GM23248 (cell line): ENCODE measurements around the gene KCNT1. TPM values are rescaled to one million over a fixed set of nuclear protein-coding genes. Genes with fewer than 3 reads are reported as not detected.

Experiments
- DNase-seq: peaks from one replicate; pipeline ENCODE4 v3.0.0-alpha.2; 2015
- H2AFZ ChIP-seq: fragments of 200-600 bp; sonication (generic); 2 replicates; pipeline ENCODE4 v1.6.1; 2016; ENCODE audit warnings: antibody characterized with exemption
- H3F3A ChIP-seq: fragments of 200-600 bp; sonication (generic); 2 replicates; pipeline ENCODE4 v1.6.1; 2016; ENCODE audit warnings: mild to moderate bottlenecking, antibody characterized with exemption, mixed run types; ENCODE audit not compliant: insufficient read depth
- H3K27ac ChIP-seq: fragments of 200-600 bp; sonication (generic); 2 replicates; pipeline ENCODE4 v1.5.1; 2016; ENCODE audit warnings: mild to moderate bottlenecking
- H3K27me3 ChIP-seq: fragments of 200-600 bp; sonication (generic); replicated peaks from 2 replicates; pipeline ENCODE4 v1.6.1; 2016; ENCODE audit warnings: mild to moderate bottlenecking; ENCODE audit not compliant: insufficient read depth
- H3K36me3 ChIP-seq: fragments of 200-600 bp; sonication (generic); 2 replicates; pipeline ENCODE4 v1.6.1; 2016; ENCODE audit warnings: low read depth, mild to moderate bottlenecking
- H3K4me1 ChIP-seq: fragments of 200-600 bp; sonication (generic); 2 replicates; pipeline ENCODE4 v1.6.1; 2016; ENCODE audit warnings: mild to moderate bottlenecking; ENCODE audit not compliant: insufficient read depth
- H3K4me2 ChIP-seq: fragments of 200-600 bp; sonication (generic); one replicate; pipeline ENCODE4 v1.6.1; 2016; ENCODE audit warnings: mild to moderate bottlenecking; ENCODE audit not compliant: unreplicated experiment
- H3K4me3 ChIP-seq: fragments of 200-600 bp; sonication (generic); 2 replicates; pipeline ENCODE4 v1.5.1; 2016; ENCODE audit warnings: mild to moderate bottlenecking
- H3K79me2 ChIP-seq: fragments of 200-600 bp; sonication (generic); 2 replicates; pipeline ENCODE4 v1.6.1; 2016; ENCODE audit warnings: mild to moderate bottlenecking; ENCODE audit not compliant: insufficient read depth
- H3K9ac ChIP-seq: fragments of 200-600 bp; sonication (generic); 2 replicates; pipeline ENCODE4 v1.6.1; 2016; ENCODE audit warnings: mild to moderate bottlenecking
- H3K9me2 ChIP-seq: fragments of 200-600 bp; sonication (generic); 2 replicates; pipeline ENCODE4 v1.6.1; 2016; ENCODE audit warnings: mixed run types, mild to moderate bottlenecking, moderate library complexity; ENCODE audit not compliant: insufficient read depth
- H3K9me3 ChIP-seq: fragments of 200-600 bp; sonication (generic); one replicate; pipeline ENCODE4 v1.6.1; 2017; ENCODE audit warnings: low read depth
- H4K20me1 ChIP-seq: fragments of 200-600 bp; sonication (generic); 2 replicates; pipeline ENCODE4 v1.6.0; 2016; ENCODE audit not compliant: insufficient read depth
- EZH2 ChIP-seq: fragments of 200-600 bp; sonication (generic); IDR thresholded peaks from 2 replicates; pipeline ENCODE4 v1.6.1; 2018; ENCODE audit warnings: antibody characterized with exemption, mild to moderate bottlenecking; ENCODE audit not compliant: insufficient read depth, poor library complexity, severe bottlenecking
- EZH2phosphoT487 ChIP-seq: fragments of 200-600 bp; sonication (generic); IDR thresholded peaks from 2 replicates; pipeline ENCODE4 v1.6.1; 2018; ENCODE audit warnings: antibody characterized with exemption, moderate library complexity, mild to moderate bottlenecking, low read depth; ENCODE audit not compliant: insufficient read depth
- WGBS, 2 experiments: methylation state at CpG; one replicate each; pipeline ENCODE4 v1.1.6; 2015 to 2017; ENCODE audit warnings: low lambda C conversion rate in 2 of 2, low coverage in 1 of 2; ENCODE audit errors: missing lambda C conversion rate in 2 of 2; 5-methylcytosine and 5-hydroxymethylcytosine counted together
- in situ Hi-C: fragments of 300-500 bp; cut with MboI; formaldehyde crosslinking; loops from 2 replicates; pipeline ENCODE4 v1.15.0; 2020
- polyA plus RNA-seq: library from polyadenylated mRNA; unstranded; fragments of >200 nt; fragmentation: Nextera tagmentation; extraction: Ambion mirVana; gene quantifications from 2 replicates; pipeline ENCODE4 v1.2.1, GENCODE V29; 2016
- total RNA-seq: library from RNA; depleted of rRNA; stranded (reverse); fragments of >200 nt; shearing (Covaris generic); gene quantifications from 2 replicates; pipeline ENCODE4 v1.2.3, GENCODE V29; 2014

Gene KCNT1
- total and polyA plus RNA-seq, 2 experiments from 2014 or later: not detected

GRCh38 chr9:135794057-135794335 is 92.0 kb downstream of the KCNT1 start:
- H3K9ac ChIP-seq: no peak overlapping the region
- H2AFZ ChIP-seq: no peak overlapping the region
- no peak overlapping the region for H3K4me3 ChIP-seq
- no peak overlapping the region for H3K4me2 ChIP-seq
- no peaks in the 10 kb centered on the region for H3K79me2 ChIP-seq
- no peaks in the 10 kb centered on the region for H3K9me2 ChIP-seq
- no peak overlapping the region for H3K27ac ChIP-seq
- no peaks in the 10 kb centered on the region for H3K36me3 ChIP-seq
- no peaks in the 10 kb centered on the region; the same call in 1 of the 2 replicates for H3K27me3 ChIP-seq
- no peaks in the 10 kb centered on the region for H3F3A ChIP-seq
- no peaks in the 10 kb centered on the region for H4K20me1 ChIP-seq
- TF ChIP-seq EZH2phosphoT487 (no peak), EZH2 (no peak)
- no peaks in the 10 kb centered on the region for H3K9me3 ChIP-seq
- H3K4me1 ChIP-seq: no peaks in the 10 kb centered on the region
- DNase-seq: no peak
- 72 to 84% methylated on average over 7 of the region's 7 CpGs for WGBS, 2 experiments
- in situ Hi-C loops: no loop called here

GRCh38 chr9:135794361-135794885 is 92.4 kb downstream of the KCNT1 start:
- H3K4me2 ChIP-seq: no peak overlapping the region
- TF ChIP-seq EZH2phosphoT487 (no peak), EZH2 (no peak)
- no peaks in the 10 kb centered on the region for H3K9me3 ChIP-seq
- no peak for DNase-seq
- H3F3A ChIP-seq: no peaks in the 10 kb centered on the region
- H3K9me2 ChIP-seq: no peaks in the 10 kb centered on the region
- H4K20me1 ChIP-seq: no peaks in the 10 kb centered on the region
- no peak overlapping the region for H3K4me3 ChIP-seq
- in situ Hi-C loops: no loop called here
- no peak overlapping the region for H2AFZ ChIP-seq
- WGBS, 2 experiments: 65 to 75% methylated on average over 10 to 15 of the region's 15 CpGs
- no peaks in the 10 kb centered on the region; the same call in 1 of the 2 replicates for H3K27me3 ChIP-seq
- H3K9ac ChIP-seq: no peak overlapping the region
- H3K36me3 ChIP-seq: no peaks in the 10 kb centered on the region
- H3K79me2 ChIP-seq: no peaks in the 10 kb centered on the region
- H3K27ac ChIP-seq: no peak overlapping the region
- H3K4me1 ChIP-seq: no peaks in the 10 kb centered on the region

GRCh38 chr9:135795391-135795790 is 93.4 kb downstream of the KCNT1 start:
- no peaks in the 10 kb centered on the region for H3K4me1 ChIP-seq
- no peak for DNase-seq
- TF ChIP-seq EZH2phosphoT487: no peak
- no peak for TF ChIP-seq EZH2
- no peak overlapping the region for H3K27ac ChIP-seq
- no peaks in the 10 kb centered on the region; the same call in 1 of the 2 replicates for H3K27me3 ChIP-seq
- in situ Hi-C loops: no loop called here
- no peak overlapping the region for H3K4me3 ChIP-seq
- no peaks in the 10 kb centered on the region for H3F3A ChIP-seq
- no peak overlapping the region for H3K4me2 ChIP-seq
- no peaks in the 10 kb centered on the region for H4K20me1 ChIP-seq
- 57 to 63% methylated on average over 4 of the region's 4 CpGs for WGBS, 2 experiments
- no peak overlapping the region for H2AFZ ChIP-seq
- no peaks in the 10 kb centered on the region for H3K9me2 ChIP-seq
- no peaks in the 10 kb centered on the region for H3K9me3 ChIP-seq
- H3K36me3 ChIP-seq: no peaks in the 10 kb centered on the region
- no peaks in the 10 kb centered on the region for H3K79me2 ChIP-seq
- H3K9ac ChIP-seq: no peak overlapping the region

- Histone ChIP-seq H3K9me3 (no peaks in the 10 kb centered on the region), H3K36me3 (no peaks in the 10 kb centered on the region), H3K9me2 (no peaks in the 10 kb centered on the region), H3F3A (no peaks in the 10 kb centered on the region), H3K9ac (no peak overlapping the region), H3K27ac (no peak overlapping the region), H2AFZ (no peak overlapping the region), H3K79me2 (no peaks in the 10 kb centered on the region), H3K4me1 (no peaks in the 10 kb centered on the region), H3K4me2 (no peak overlapping the region), H3K4me3 (no peak overlapping the region), H4K20me1 (no peaks in the 10 kb centered on the region), H3K27me3 (no peaks in the 10 kb centered on the region; the same call in 1 of the 2 replicates)
- no peak for TF ChIP-seq EZH2
- in situ Hi-C loops: no loop called here
- 47 to 52% methylated on average over 11 to 18 of the region's 22 CpGs for WGBS, 2 experiments
- no peak for DNase-seq
Measured at GRCh38 chr9:135796784-135797485, 95.0 kb downstream of the KCNT1 start.
